GM12878 (cell line): Measurements from ENCODE around the gene DAB2IP. TPM values are rescaled to one million over a fixed set of nuclear protein-coding genes. Genes with fewer than 3 reads are reported as not detected.

Experiments
- ATAC-seq: fragments of 200-7000 bp; cut with Tn5 transposase; 3 replicates; pipeline ENCODE4 v1.9.1; 2020; ENCODE audit warnings: mild to moderate bottlenecking, moderate library complexity
- BruUV-seq: library from RNA; stranded (reverse); fragments of 400-500 nt; replicated peaks from 2 replicates; lab custom pipeline; 2021; lab: Mats Ljungman, UMichigan
- CTCF ChIA-PET: fragments of 300-600 bp; sonication (Branson Sonifier 250); formaldehyde crosslinking; extraction: SDS; loops from one replicate; lab custom pipeline; 2021; ENCODE audit warnings: inconsistent platforms; lab: Yijun Ruan, JAX
- POLR2A ChIA-PET: fragments of 350-600 bp; formaldehyde crosslinking; extraction: SDS; loops from one replicate; lab custom pipeline; 2021; ENCODE audit warnings: inconsistent platforms; lab: Charles Lee
- RAD21 ChIA-PET: fragments of 300-600 bp; sonication (Branson Sonifier 250); formaldehyde crosslinking; loops from one replicate; lab custom pipeline; 2023; ENCODE audit warnings: antibody characterized with exemption; ENCODE audit not compliant: unreplicated experiment; lab: Charles Lee
- SMC1A ChIA-PET: fragments of 300-600 bp; sonication (Branson Sonifier 250); formaldehyde crosslinking; loops from one replicate; lab custom pipeline; 2023; ENCODE audit not compliant: unreplicated experiment, uncharacterized antibody; lab: Charles Lee
- DNase-seq: peaks from one replicate; pipeline ENCODE4 v3.0.0-alpha.2; 2011; ENCODE audit warnings: low read depth, low spot score
- FAIRE-seq: peaks from 3 replicates; lab custom pipeline; 2011; peaks lifted over from hg19 to GRCh38; lab: Jason Lieb, UNC
- H2AFZ ChIP-seq: 2 replicates; pipeline ENCODE4 v1.6.0; 2011; ENCODE audit warnings: low read depth, low read length, control low read depth; ENCODE audit not compliant: control insufficient read depth
- H3K27ac ChIP-seq: 2 replicates; pipeline ENCODE4 v1.5.1; 2011; ENCODE audit warnings: control low read depth; ENCODE audit not compliant: control insufficient read depth, insufficient read depth
- H3K27me3 ChIP-seq, 2 experiments: replicated peaks in 1 of 2; 2 replicates each; pipeline versions ENCODE4 v1.6.0 to v1.6.1; 2011; ENCODE audit warnings: low read length in 1 of 2; ENCODE audit not compliant: control insufficient read depth in 2 of 2, insufficient read depth in 2 of 2
- H3K36me3 ChIP-seq, 2 experiments: 2 replicates each; pipeline ENCODE4 v1.5.1; 2011; ENCODE audit warnings: low read length in 1 of 2; ENCODE audit not compliant: control insufficient read depth in 2 of 2, insufficient read depth in 2 of 2
- H3K4me1 ChIP-seq: 2 replicates; pipeline ENCODE4 v1.6.1; 2011; ENCODE audit warnings: mild to moderate bottlenecking, low read length, moderate library complexity, mixed read lengths; ENCODE audit not compliant: control insufficient read depth, insufficient read depth
- H3K4me2 ChIP-seq: 2 replicates; pipeline ENCODE4 v1.6.0; 2011; ENCODE audit warnings: control low read depth; ENCODE audit not compliant: control insufficient read depth, insufficient read depth
- H3K4me3 ChIP-seq: fragments of 200-600 bp; sonication (generic); 2 replicates; pipeline ENCODE4 v1.5.1; 2016
- H3K79me2 ChIP-seq: 2 replicates; pipeline ENCODE4 v1.6.0; 2011; ENCODE audit warnings: low read length; ENCODE audit not compliant: control insufficient read depth, insufficient read depth
- H3K9ac ChIP-seq: 2 replicates; pipeline ENCODE4 v1.8.0; 2011; ENCODE audit warnings: low read length, control low read depth, mixed read lengths; ENCODE audit not compliant: control insufficient read depth, insufficient read depth
- H3K9me3 ChIP-seq: replicated peaks from 3 replicates; pipeline ENCODE4 v1.5.1; 2011; ENCODE audit warnings: mild to moderate bottlenecking, low read length; ENCODE audit not compliant: control insufficient read depth, insufficient read depth
- H4K20me1 ChIP-seq: 2 replicates; pipeline ENCODE4 v1.6.0; 2011; ENCODE audit not compliant: control insufficient read depth, insufficient read depth
- ASH2L ChIP-seq: fragments of 300-600, 200-600 bp; sonication (generic); IDR thresholded peaks from 2 replicates; pipeline ENCODE4 v1.6.1; 2017; ENCODE audit warnings: low read depth, mild to moderate bottlenecking, borderline replicate concordance
- ATF7 ChIP-seq: fragments of 450-650 bp; IDR thresholded peaks from 2 replicates; pipeline ENCODE4 v1.6.1; 2016; ENCODE audit warnings: low read depth, mild to moderate bottlenecking
- BMI1 ChIP-seq: fragments of 450-650 bp; IDR thresholded peaks from 2 replicates; pipeline ENCODE4 v1.6.1; 2016; ENCODE audit warnings: mild to moderate bottlenecking, moderate library complexity, borderline replicate concordance
- CBX5 ChIP-seq: sonication (generic); IDR thresholded peaks from 2 replicates; pipeline ENCODE4 v1.6.1; 2016; ENCODE audit warnings: low read depth, moderate library complexity, mild to moderate bottlenecking, inconsistent platforms
- CHD1 ChIP-seq: IDR thresholded peaks from 2 replicates; pipeline ENCODE4 v1.6.1; 2012; ENCODE audit warnings: low read depth, low read length, improper control_type of control experiment
- CHD2 ChIP-seq: IDR thresholded peaks from 2 replicates; pipeline ENCODE4 v1.6.1; 2011; ENCODE audit warnings: low read depth, low read length, improper control_type of control experiment, borderline replicate concordance
- EED ChIP-seq: sonication (generic); IDR thresholded peaks from 2 replicates; pipeline ENCODE4 v1.6.1; 2016; ENCODE audit warnings: antibody characterized with exemption, low read depth
- GABPA ChIP-seq: IDR thresholded peaks from 2 replicates; pipeline ENCODE4 v1.6.1; 2014; ENCODE audit warnings: antibody characterized with exemption, low read depth, mild to moderate bottlenecking, inconsistent platforms
- HCFC1 ChIP-seq: fragments of 150-350 bp; IDR thresholded peaks from 2 replicates; pipeline ENCODE4 v1.6.1; 2014; ENCODE audit warnings: low read length
- HDAC2 ChIP-seq: fragments of 200-600 bp; sonication (generic); IDR thresholded peaks from 2 replicates; pipeline ENCODE4 v1.6.1; 2017
- IKZF2 ChIP-seq, 2 experiments: fragments of 450-650 bp; IDR thresholded peaks; 2 replicates each; pipeline ENCODE4 v1.6.1; 2017; ENCODE audit warnings: mild to moderate bottlenecking in 2 of 2, moderate library complexity in 2 of 2
- IRF5 ChIP-seq: fragments of 450-650 bp; IDR thresholded peaks from 2 replicates; pipeline ENCODE4 v1.6.1; 2017; ENCODE audit warnings: borderline replicate concordance
- KAT2A ChIP-seq: conservative IDR thresholded peaks from 2 replicates; pipeline ENCODE4 v1.6.1; 2011; ENCODE audit warnings: low read depth, low read length; ENCODE audit not compliant: control insufficient read depth
- NBN ChIP-seq: fragments of 450-650 bp; IDR thresholded peaks from 2 replicates; pipeline ENCODE4 v1.6.1; 2016
- RAD21 ChIP-seq: IDR thresholded peaks from 2 replicates; pipeline ENCODE4 v1.6.1; 2011; ENCODE audit warnings: mild to moderate bottlenecking, low read depth, low read length, moderate library complexity; ENCODE audit not compliant: insufficient read depth
- SIN3A ChIP-seq: IDR thresholded peaks from 2 replicates; pipeline ENCODE4 v1.6.1; 2012; ENCODE audit warnings: low read depth, low read length, improper control_type of control experiment
- SP1 ChIP-seq: IDR thresholded peaks from one replicate; pipeline ENCODE4 v1.6.1; 2011; ENCODE audit warnings: low read depth, low read length
- ZNF207 ChIP-seq: fragments of 450-650 bp; IDR thresholded peaks from 2 replicates; pipeline ENCODE4 v1.6.1; 2014; ENCODE audit warnings: antibody characterized with exemption, mild to moderate bottlenecking, borderline replicate concordance
- WGBS: methylation state at CpG from one replicate; pipeline ENCODE4 v1.1.6; 2016; ENCODE audit warnings: low lambda C conversion rate; ENCODE audit not compliant: insufficient replicate concordance, insufficient coverage; ENCODE audit errors: missing lambda C conversion rate; 5-methylcytosine and 5-hydroxymethylcytosine counted together
- in situ Hi-C: fragments of 300-500 bp; cut with MboI; formaldehyde crosslinking; loops from 9 replicates; pipeline ENCODE4 v1.14.3; 2018; ENCODE audit warnings: mixed read lengths
- intact Hi-C: fragments of 100-400 bp; cut with micrococcal nuclease; formaldehyde crosslinking; loops from one replicate; pipeline ENCODE4 v1.14.2; 2022; ENCODE audit not compliant: unreplicated experiment
- polyA plus RNA-seq, 11 experiments: library from polyadenylated mRNA; depleted of rRNA in 4 of 11; unstranded in 6 of 11; stranded (reverse) in 5 of 11; fragments of >200 nt; fragmentation: Nextera tagmentation in 4 of 11; fragmentation: Illumina TruSeq in 1 of 11; extraction: Ambion mirVana in 4 of 11; extraction: Trizol in 1 of 11; gene quantifications; 1 replicate in 1 of 11; 2 replicates in 10 of 11; pipeline versions ENCODE4 v1.2.1 to v1.2.3, GENCODE V29; 2011 to 2016; ENCODE audit warnings: inconsistent platforms in 2 of 11, missing spikeins in 2 of 11, low read depth in 1 of 11
- total RNA-seq, 4 experiments: library from RNA; depleted of rRNA in 3 of 4; stranded (reverse); fragments of >200 nt in 3 of 4; fragmentation: Illumina TruSeq in 1 of 4; extraction: Trizol in 1 of 4; gene quantifications; 2 replicates each; pipeline versions ENCODE4 v1.2.1 to v1.2.3, GENCODE V29; 2013 to 2021
- TF ChIP-seq, protein P1 (sequence below): IDR thresholded peaks from 2 replicates; pipeline ENCODE4 v1.6.1; 2012; ENCODE audit warnings: improper control_type of control experiment, low read depth, low read length; ENCODE audit not compliant: insufficient replicate concordance

The DAB2IP gene
- total and polyA plus RNA-seq, 10 of the 15 experiments (the other 5 are each of a cell fraction or from before 2014, with no cell fraction given): 0.03 to 0.38 (median 0.14) TPM; not detected in 6

GRCh38 chr9:121667214-121667613, 15.8 kb downstream of the DAB2IP start:
- Histone ChIP-seq H3K27ac (no peak overlapping the region), H3K27me3 (0 out of 4 replicates have a peak, but pooled peaks cover 0 to 2% of the 10 kb centered on the region in 2 experiments)
- TF ChIP-seq BMI1: no peak
- no peak for TF ChIP-seq CHD1
- no peak for TF ChIP-seq IRF5
- no peak for TF ChIP-seq SP1
- TF ChIP-seq CBX5: no peak
- no peak for TF ChIP-seq SIN3A
- TF ChIP-seq HDAC2: no peak
- TF ChIP-seq IKZF2 (IDR thresholded peaks at IDR 0.05): no peak
- no peak for TF ChIP-seq ATF7
- no peak for TF ChIP-seq EED
- no peak for TF ChIP-seq NBN
- no peak for TF ChIP-seq GABPA
- TF ChIP-seq, protein P1, sequence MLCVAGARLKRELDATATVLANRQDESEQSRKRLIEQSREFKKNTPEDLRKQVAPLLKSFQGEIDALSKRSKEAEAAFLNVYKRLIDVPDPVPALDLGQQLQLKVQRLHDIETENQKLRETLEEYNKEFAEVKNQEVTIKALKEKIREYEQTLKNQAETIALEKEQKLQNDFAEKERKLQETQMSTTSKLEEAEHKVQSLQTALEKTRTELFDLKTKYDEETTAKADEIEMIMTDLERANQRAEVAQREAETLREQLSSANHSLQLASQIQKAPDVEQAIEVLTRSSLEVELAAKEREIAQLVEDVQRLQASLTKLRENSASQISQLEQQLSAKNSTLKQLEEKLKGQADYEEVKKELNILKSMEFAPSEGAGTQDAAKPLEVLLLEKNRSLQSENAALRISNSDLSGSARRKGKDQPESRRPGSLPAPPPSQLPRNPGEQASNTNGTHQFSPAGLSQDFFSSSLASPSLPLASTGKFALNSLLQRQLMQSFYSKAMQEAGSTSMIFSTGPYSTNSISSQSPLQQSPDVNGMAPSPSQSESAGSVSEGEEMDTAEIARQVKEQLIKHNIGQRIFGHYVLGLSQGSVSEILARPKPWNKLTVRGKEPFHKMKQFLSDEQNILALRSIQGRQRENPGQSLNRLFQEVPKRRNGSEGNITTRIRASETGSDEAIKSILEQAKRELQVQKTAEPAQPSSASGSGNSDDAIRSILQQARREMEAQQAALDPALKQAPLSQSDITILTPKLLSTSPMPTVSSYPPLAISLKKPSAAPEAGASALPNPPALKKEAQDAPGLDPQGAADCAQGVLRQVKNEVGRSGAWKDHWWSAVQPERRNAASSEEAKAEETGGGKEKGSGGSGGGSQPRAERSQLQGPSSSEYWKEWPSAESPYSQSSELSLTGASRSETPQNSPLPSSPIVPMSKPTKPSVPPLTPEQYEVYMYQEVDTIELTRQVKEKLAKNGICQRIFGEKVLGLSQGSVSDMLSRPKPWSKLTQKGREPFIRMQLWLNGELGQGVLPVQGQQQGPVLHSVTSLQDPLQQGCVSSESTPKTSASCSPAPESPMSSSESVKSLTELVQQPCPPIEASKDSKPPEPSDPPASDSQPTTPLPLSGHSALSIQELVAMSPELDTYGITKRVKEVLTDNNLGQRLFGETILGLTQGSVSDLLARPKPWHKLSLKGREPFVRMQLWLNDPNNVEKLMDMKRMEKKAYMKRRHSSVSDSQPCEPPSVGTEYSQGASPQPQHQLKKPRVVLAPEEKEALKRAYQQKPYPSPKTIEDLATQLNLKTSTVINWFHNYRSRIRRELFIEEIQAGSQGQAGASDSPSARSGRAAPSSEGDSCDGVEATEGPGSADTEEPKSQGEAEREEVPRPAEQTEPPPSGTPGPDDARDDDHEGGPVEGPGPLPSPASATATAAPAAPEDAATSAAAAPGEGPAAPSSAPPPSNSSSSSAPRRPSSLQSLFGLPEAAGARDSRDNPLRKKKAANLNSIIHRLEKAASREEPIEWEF: no peak
- TF ChIP-seq RAD21: no peak
- TF ChIP-seq ZNF207: no peak
- TF ChIP-seq ASH2L: no peak
- no peak for TF ChIP-seq KAT2A
- TF ChIP-seq HCFC1: no peak
- TF ChIP-seq CHD2: no peak
- TF ChIP-seq, all 136 proteins: peak for 0
- FAIRE-seq (no peak), ATAC-seq (no peak), DNase-seq (no peak)
- no TSS peak for BruUV-seq
- no peaks in the 10 kb centered on the region for H3K79me2 ChIP-seq
- no peak overlapping the region for H2AFZ ChIP-seq
- intact Hi-C loops (no loop called here), in situ Hi-C loops (no loop called here)
- CTCF ChIA-PET: no interaction called here
- no peaks in the 10 kb centered on the region for H3K9me3 ChIP-seq
- H3K36me3 ChIP-seq: no peaks in the 10 kb centered on the region
- H4K20me1 ChIP-seq: no peaks in the 10 kb centered on the region
- WGBS: 44% methylated on average over 6 of the region's 6 CpGs
- RAD21 ChIA-PET: no interaction called here
- POLR2A ChIA-PET: no interaction called here
- no peaks in the 10 kb centered on the region for H3K4me1 ChIP-seq
- SMC1A ChIA-PET: no interaction called here
- H3K4me3 ChIP-seq: no peak overlapping the region
- H3K9ac ChIP-seq: no peak overlapping the region
- no peak overlapping the region for H3K4me2 ChIP-seq
